ENCODE measurements around the gene CPHXL2.

CPHXL2 gene

GRCh38 chr16:75618780-75619179 lies 58.0 kb downstream of the CPHXL2 start:
- Histone ChIP-seq H3K4me1 (ENCODE audit: insufficient read depth, low read length) (peaks cover 28% of the 10 kb centered on the region), H3K4me2 (ENCODE audit: insufficient read depth, low read length) (no peak overlapping the region), H3K9ac (ENCODE audit: low read depth, low read length) (no peak overlapping the region), H3K36me3 (ENCODE audit: insufficient read depth, low read length) (peaks cover 62% of the 10 kb centered on the region), H3K27ac (ENCODE audit: low read length) (no peak overlapping the region), H3K4me3 (ENCODE audit: low read depth in 1 of 2, low read length in 2 of 2) (no peak overlapping the region), H3K79me2 (ENCODE audit: insufficient read depth, low read length) (peaks cover 24% of the 10 kb centered on the region), H2AFZ (ENCODE audit: low read depth, low read length) (no peak overlapping the region), H3K27me3 (ENCODE audit: insufficient read depth, low read length, poor library complexity) (no peaks in the 10 kb centered on the region), H4K20me1 (ENCODE audit: insufficient read depth, low read length) (no peaks in the 10 kb centered on the region), H3K9me3 (ENCODE audit: insufficient read depth, low read length, severe bottlenecking) (no peaks in the 10 kb centered on the region)
- DNase-seq (no peak), ATAC-seq (ENCODE audit: insufficient read depth, low read depth) (no peak)
- TF ChIP-seq CTCF (IDR thresholded peaks at IDR 0.05; ENCODE audit: borderline replicate concordance, extremely low read depth, low read length, poor library complexity, severe bottlenecking) (no peak), EZH2 (IDR thresholded peaks at IDR 0.05; ENCODE audit: borderline replicate concordance, low read depth, low read length, severe bottlenecking) (no peak)

- Histone ChIP-seq H3K4me3 (ENCODE audit: low read depth in 1 of 2, low read length in 2 of 2) (no peak overlapping the region), H3K79me2 (ENCODE audit: insufficient read depth, low read length) (peaks cover 17% of the 10 kb centered on the region), H3K27me3 (ENCODE audit: insufficient read depth, low read length, poor library complexity) (no peaks in the 10 kb centered on the region), H3K9me3 (ENCODE audit: insufficient read depth, low read length, severe bottlenecking) (no peaks in the 10 kb centered on the region), H2AFZ (ENCODE audit: low read depth, low read length) (no peak overlapping the region), H4K20me1 (ENCODE audit: insufficient read depth, low read length) (no peaks in the 10 kb centered on the region), H3K4me1 (ENCODE audit: insufficient read depth, low read length) (peaks cover 21% of the 10 kb centered on the region), H3K36me3 (ENCODE audit: insufficient read depth, low read length) (peaks cover 78% of the 10 kb centered on the region), H3K9ac (ENCODE audit: low read depth, low read length) (no peak overlapping the region), H3K4me2 (ENCODE audit: insufficient read depth, low read length) (no peak overlapping the region), H3K27ac (ENCODE audit: low read length) (no peak overlapping the region)
- DNase-seq = no peak
- no peak for ATAC-seq (ENCODE audit: insufficient read depth, low read depth)
- TF ChIP-seq CTCF (IDR thresholded peaks at IDR 0.05; ENCODE audit: borderline replicate concordance, extremely low read depth, low read length, poor library complexity, severe bottlenecking) (no peak), EZH2 (IDR thresholded peaks at IDR 0.05; ENCODE audit: borderline replicate concordance, low read depth, low read length, severe bottlenecking) (no peak)
Measured at GRCh38 chr16:75617121-75617520, 59.7 kb downstream of the CPHXL2 start.

GRCh38 chr16:75616521-75617010 lies 60.2 kb downstream of the CPHXL2 start:
- peaks cover 16% of the 10 kb centered on the region for H3K4me1 ChIP-seq (ENCODE audit: insufficient read depth, low read length)
- TF ChIP-seq CTCF (IDR thresholded peaks at IDR 0.05; ENCODE audit: borderline replicate concordance, extremely low read depth, low read length, poor library complexity, severe bottlenecking) (no peak), EZH2 (IDR thresholded peaks at IDR 0.05; ENCODE audit: borderline replicate concordance, low read depth, low read length, severe bottlenecking) (no peak)
- ATAC-seq (ENCODE audit: insufficient read depth, low read depth) (no peak), DNase-seq (no peak)
- no peak overlapping the region for H3K4me2 ChIP-seq (ENCODE audit: insufficient read depth, low read length)
- no peak overlapping the region for H2AFZ ChIP-seq (ENCODE audit: low read depth, low read length)
- H3K36me3 ChIP-seq (ENCODE audit: insufficient read depth, low read length) = peaks cover 81% of the 10 kb centered on the region
- H4K20me1 ChIP-seq (ENCODE audit: insufficient read depth, low read length) = no peaks in the 10 kb centered on the region
- H3K4me3 ChIP-seq (ENCODE audit: low read depth in 1 of 2, low read length in 2 of 2) = no peak overlapping the region
- no peaks in the 10 kb centered on the region for H3K27me3 ChIP-seq (ENCODE audit: insufficient read depth, low read length, poor library complexity)
- H3K9ac ChIP-seq (ENCODE audit: low read depth, low read length) = no peak overlapping the region
- no peaks in the 10 kb centered on the region for H3K9me3 ChIP-seq (ENCODE audit: insufficient read depth, low read length, severe bottlenecking)
- H3K27ac ChIP-seq (ENCODE audit: low read length) = no peak overlapping the region
- peaks cover 14% of the 10 kb centered on the region for H3K79me2 ChIP-seq (ENCODE audit: insufficient read depth, low read length)

GRCh38 chr16:75615619-75616018 lies 61.2 kb downstream of the CPHXL2 start:
- Histone ChIP-seq H3K27me3 (ENCODE audit: insufficient read depth, low read length, poor library complexity) (no peaks in the 10 kb centered on the region), H3K27ac (ENCODE audit: low read length) (no peak overlapping the region), H3K4me3 (ENCODE audit: low read depth in 1 of 2, low read length in 2 of 2) (no peak overlapping the region), H3K4me1 (ENCODE audit: insufficient read depth, low read length) (peaks cover 6% of the 10 kb centered on the region), H3K79me2 (ENCODE audit: insufficient read depth, low read length) (peaks cover 10% of the 10 kb centered on the region), H4K20me1 (ENCODE audit: insufficient read depth, low read length) (no peaks in the 10 kb centered on the region), H3K9ac (ENCODE audit: low read depth, low read length) (no peak overlapping the region), H3K9me3 (ENCODE audit: insufficient read depth, low read length, severe bottlenecking) (no peaks in the 10 kb centered on the region), H3K36me3 (ENCODE audit: insufficient read depth, low read length) (peaks cover 87% of the 10 kb centered on the region), H3K4me2 (ENCODE audit: insufficient read depth, low read length) (no peak overlapping the region), H2AFZ (ENCODE audit: low read depth, low read length) (no peak overlapping the region)
- ATAC-seq (ENCODE audit: insufficient read depth, low read depth) = no peak
- TF ChIP-seq CTCF (IDR thresholded peaks at IDR 0.05; ENCODE audit: borderline replicate concordance, extremely low read depth, low read length, poor library complexity, severe bottlenecking) (no peak), EZH2 (IDR thresholded peaks at IDR 0.05; ENCODE audit: borderline replicate concordance, low read depth, low read length, severe bottlenecking) (no peak)
- no peak for DNase-seq

All from DND-41 (cell line).